Fibroblast of lung (primary cell): ENCODE measurements around the gene UTP14A. TPM values are rescaled to one million over a fixed set of nuclear protein-coding genes. Genes with fewer than 3 reads are reported as not detected.

ENCODE experiments used
- DNase-seq, 2 donors: peaks; one replicate each; pipeline versions ENCODE4 v3.0.0 to v3.0.0-alpha.2; 2010; ENCODE audit warnings: low read depth in 2 of 2
- H2AFZ ChIP-seq: 2 replicates; pipeline ENCODE4 v1.5.1; 2012; ENCODE audit warnings: low read length, control low read depth, inconsistent platforms
- H3K27ac ChIP-seq: 2 replicates; pipeline ENCODE4 v1.5.1; 2011; ENCODE audit warnings: low read length, control low read depth; ENCODE audit not compliant: insufficient read depth
- H3K27me3 ChIP-seq: 2 replicates; pipeline ENCODE4 v1.5.1; 2011; ENCODE audit warnings: mild to moderate bottlenecking, low read length; ENCODE audit not compliant: control insufficient read depth, insufficient read depth
- H3K36me3 ChIP-seq: 2 replicates; pipeline ENCODE4 v1.5.1; 2011; ENCODE audit warnings: low read length; ENCODE audit not compliant: control insufficient read depth, insufficient read depth
- H3K4me1 ChIP-seq: 2 replicates; pipeline ENCODE4 v1.5.1; 2011; ENCODE audit warnings: low read length; ENCODE audit not compliant: control insufficient read depth, insufficient read depth; ENCODE audit errors: extremely low read depth
- H3K4me2 ChIP-seq: 2 replicates; pipeline ENCODE4 v1.5.1; 2011; ENCODE audit warnings: low read length, control low read depth; ENCODE audit not compliant: insufficient read depth; ENCODE audit errors: extremely low read depth
- H3K4me3 ChIP-seq, 4 experiments: fragments of 200-600 bp in 1 of 4; sonication (generic) in 1 of 4; replicated peaks in 1 of 4; 2 replicates each; pipeline ENCODE4 v1.5.1; 2011 to 2016; ENCODE audit warnings: low read length in 4 of 4, low read depth in 3 of 4, mild to moderate bottlenecking in 3 of 4, control low read depth in 2 of 4, inconsistent platforms in 1 of 4, mixed read lengths in 1 of 4; ENCODE audit not compliant: insufficient read depth in 1 of 4; ENCODE audit errors: control extremely low read depth in 1 of 4
- H3K79me2 ChIP-seq: 2 replicates; pipeline ENCODE4 v1.5.1; 2012; ENCODE audit warnings: mild to moderate bottlenecking, low read length, inconsistent platforms; ENCODE audit not compliant: control insufficient read depth, insufficient read depth
- H3K9ac ChIP-seq: 2 replicates; pipeline ENCODE4 v1.5.1; 2011; ENCODE audit warnings: mild to moderate bottlenecking, low read length, control low read depth; ENCODE audit not compliant: insufficient read depth
- H3K9me3 ChIP-seq: 2 replicates; pipeline ENCODE4 v1.5.1; 2012; ENCODE audit warnings: low read depth, low read length; ENCODE audit not compliant: control insufficient read depth, insufficient read depth
- H4K20me1 ChIP-seq: 2 replicates; pipeline ENCODE4 v1.5.1; 2011; ENCODE audit warnings: low read length; ENCODE audit not compliant: control insufficient read depth, insufficient read depth; ENCODE audit errors: extremely low read depth
- EZH2 ChIP-seq: IDR thresholded peaks from 2 replicates; pipeline ENCODE4 v1.5.1; 2012; ENCODE audit warnings: low read length, control low read depth, mild to moderate bottlenecking; ENCODE audit errors: missing control alignments
- polyA plus RNA-seq, 2 donors: library from polyadenylated mRNA; depleted of rRNA in 1 of 2; stranded (reverse) in 1 of 2; unstranded in 1 of 2; fragments of >200 nt; gene quantifications; 2 replicates each; pipeline ENCODE4 v1.2.1, GENCODE V29; 2011 to 2012; ENCODE audit warnings: missing spikeins in 1 of 2
- total RNA-seq: library from RNA; depleted of rRNA; stranded (reverse); fragments of >200 nt; gene quantifications from 2 replicates; pipeline ENCODE4 v1.2.1, GENCODE V29; 2014
- TF ChIP-seq, protein P1 (sequence below), 2 donors: IDR thresholded peaks in 1 of 2; conservative IDR thresholded peaks in 1 of 2; 1 replicate in 1 of 2; 2 replicates in 1 of 2; pipeline ENCODE4 v1.5.1; 2011 to 2012; ENCODE audit warnings: low read length in 2 of 2, control low read depth in 1 of 2, inconsistent platforms in 1 of 2, low read depth in 1 of 2, mild to moderate bottlenecking in 1 of 2

Gene UTP14A
- total and polyA plus RNA-seq, 2 donors (not counting 1 experiment from before 2014, with no cell fraction given) = 15.0 to 15.6 TPM

DNA sequence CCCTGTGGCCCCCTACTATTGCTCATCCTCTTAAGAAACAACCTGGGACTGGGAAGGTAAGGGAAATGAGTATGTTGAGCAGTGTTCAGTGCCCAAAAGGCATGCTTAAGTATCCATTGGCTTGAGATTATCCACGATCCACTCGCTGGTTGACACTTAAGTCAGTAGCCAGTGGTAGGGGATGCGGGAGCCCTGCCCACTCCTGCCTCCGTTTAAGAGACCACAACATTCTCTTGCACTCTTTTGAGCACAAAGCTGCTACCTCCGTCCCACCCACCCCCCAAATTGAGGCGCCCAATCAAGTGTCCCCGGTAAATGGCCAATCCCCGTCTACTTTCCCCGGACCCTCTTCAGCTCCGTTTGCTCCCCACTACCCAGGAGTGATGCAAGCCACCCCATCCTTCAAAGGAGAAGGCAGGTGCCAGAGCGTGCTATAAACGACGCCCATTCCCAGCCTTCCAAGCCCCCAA, 25.0 kb downstream of the UTP14A start:
- H3K4me3 ChIP-seq = peak overlapping the region; percentile 40 to 68 (median 60)
- no peaks in the 10 kb centered on the region for H3K79me2 ChIP-seq
- H3K9me3 ChIP-seq = no peaks in the 10 kb centered on the region
- peak overlapping the region; percentile 59 for H3K9ac ChIP-seq
- peak overlapping the region; percentile 92 for H2AFZ ChIP-seq
- H3K4me2 ChIP-seq = peak overlapping the region; percentile 75
- H4K20me1 ChIP-seq = no peaks in the 10 kb centered on the region
- TF ChIP-seq, protein P1, sequence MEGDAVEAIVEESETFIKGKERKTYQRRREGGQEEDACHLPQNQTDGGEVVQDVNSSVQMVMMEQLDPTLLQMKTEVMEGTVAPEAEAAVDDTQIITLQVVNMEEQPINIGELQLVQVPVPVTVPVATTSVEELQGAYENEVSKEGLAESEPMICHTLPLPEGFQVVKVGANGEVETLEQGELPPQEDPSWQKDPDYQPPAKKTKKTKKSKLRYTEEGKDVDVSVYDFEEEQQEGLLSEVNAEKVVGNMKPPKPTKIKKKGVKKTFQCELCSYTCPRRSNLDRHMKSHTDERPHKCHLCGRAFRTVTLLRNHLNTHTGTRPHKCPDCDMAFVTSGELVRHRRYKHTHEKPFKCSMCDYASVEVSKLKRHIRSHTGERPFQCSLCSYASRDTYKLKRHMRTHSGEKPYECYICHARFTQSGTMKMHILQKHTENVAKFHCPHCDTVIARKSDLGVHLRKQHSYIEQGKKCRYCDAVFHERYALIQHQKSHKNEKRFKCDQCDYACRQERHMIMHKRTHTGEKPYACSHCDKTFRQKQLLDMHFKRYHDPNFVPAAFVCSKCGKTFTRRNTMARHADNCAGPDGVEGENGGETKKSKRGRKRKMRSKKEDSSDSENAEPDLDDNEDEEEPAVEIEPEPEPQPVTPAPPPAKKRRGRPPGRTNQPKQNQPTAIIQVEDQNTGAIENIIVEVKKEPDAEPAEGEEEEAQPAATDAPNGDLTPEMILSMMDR (conservative IDR thresholded peaks at IDR 0.05 in 1 of 2, IDR thresholded peaks at IDR 0.05 in 1 of 2; ENCODE audit: low read depth in 1 of 2, low read length in 2 of 2) = no peak
- TF ChIP-seq EZH2 = no peak
- H3K4me1 ChIP-seq = no peaks in the 10 kb centered on the region
- H3K36me3 ChIP-seq = no peaks in the 10 kb centered on the region
- peak overlapping the region; percentile 72 for H3K27ac ChIP-seq
- H3K27me3 ChIP-seq = peaks cover 5% of the 10 kb centered on the region
- peak in 1 of 2 donors; percentile 43 for DNase-seq

- no peak for TF ChIP-seq EZH2
- TF ChIP-seq, protein P1 (conservative IDR thresholded peaks at IDR 0.05 in 1 of 2, IDR thresholded peaks at IDR 0.05 in 1 of 2; ENCODE audit: low read depth in 1 of 2, low read length in 2 of 2) = no peak
- H4K20me1 ChIP-seq = no peaks in the 10 kb centered on the region
- peak overlapping the region; percentile 46 to 68 (median 60) for H3K4me3 ChIP-seq
- H3K9ac ChIP-seq = peak overlapping the region; percentile 59
- H3K27me3 ChIP-seq = peaks cover 5% of the 10 kb centered on the region
- H2AFZ ChIP-seq = peak overlapping the region; percentile 92
- no peaks in the 10 kb centered on the region for H3K36me3 ChIP-seq
- no peaks in the 10 kb centered on the region for H3K9me3 ChIP-seq
- H3K4me1 ChIP-seq = no peaks in the 10 kb centered on the region
- H3K27ac ChIP-seq = peak overlapping the region; percentile 72
- DNase-seq = peak; percentile 90 to 95
- H3K4me2 ChIP-seq = peak overlapping the region; percentile 75
- H3K79me2 ChIP-seq = no peaks in the 10 kb centered on the region
These were observed 25.5 kb downstream of the UTP14A start for GRCh38 chrX:129931411-129932015.

DNA sequence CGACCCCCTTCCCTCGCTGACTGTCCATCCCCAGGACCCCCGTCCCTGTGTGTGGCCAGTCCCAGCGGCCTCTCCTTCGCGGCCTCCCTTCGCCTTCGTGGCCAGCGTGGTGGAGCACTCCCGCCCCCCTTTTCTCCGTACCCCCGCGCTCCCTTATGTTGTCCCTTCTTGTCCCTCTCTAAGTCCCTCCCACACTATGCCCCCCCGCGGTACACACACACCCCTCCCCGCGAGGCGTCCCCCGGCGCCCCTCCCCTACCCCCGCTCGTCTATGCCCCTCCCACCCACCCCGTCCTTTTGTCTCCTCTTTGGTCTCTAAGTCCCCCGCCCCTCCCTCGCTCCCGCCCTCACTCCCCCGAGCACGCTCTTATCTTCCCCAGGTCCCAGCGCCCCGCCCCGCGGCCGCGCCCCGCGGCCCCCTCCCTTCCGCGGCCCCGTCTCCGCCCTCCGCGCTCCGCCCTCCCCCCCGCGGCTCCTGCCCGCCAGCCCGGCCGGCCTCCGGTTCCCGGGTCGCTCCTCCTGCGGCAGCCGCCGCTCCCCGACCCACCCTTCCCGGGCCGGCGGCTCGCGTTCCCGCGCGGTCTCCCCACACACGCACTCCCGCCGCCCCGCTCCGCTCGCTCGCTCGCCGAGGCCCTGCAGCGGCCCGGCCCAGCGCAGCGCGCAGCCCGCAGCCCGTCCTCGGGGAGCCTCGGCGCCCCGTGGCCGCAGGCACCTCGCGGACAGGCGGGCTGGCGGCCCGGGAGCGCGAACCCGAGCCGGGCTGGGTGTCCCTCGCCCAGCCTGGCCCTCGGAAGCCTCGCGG, 26.3 kb downstream of the UTP14A start:
- no peak overlapping the region for H2AFZ ChIP-seq
- H3K27ac ChIP-seq = peak overlapping the region; percentile 68
- H3K4me1 ChIP-seq = no peaks in the 10 kb centered on the region
- peak overlapping the region; percentile 45 to 63 (median 48) for H3K4me3 ChIP-seq
- H3K9me3 ChIP-seq = no peaks in the 10 kb centered on the region
- H4K20me1 ChIP-seq = no peaks in the 10 kb centered on the region
- H3K36me3 ChIP-seq = no peaks in the 10 kb centered on the region
- H3K79me2 ChIP-seq = no peaks in the 10 kb centered on the region
- peak overlapping the region; percentile 50 for H3K9ac ChIP-seq
- TF ChIP-seq, protein P1 (conservative IDR thresholded peaks at IDR 0.05 in 1 of 2, IDR thresholded peaks at IDR 0.05 in 1 of 2; ENCODE audit: low read depth in 1 of 2, low read length in 2 of 2) = no peak
- TF ChIP-seq EZH2 = no peak
- peak; percentile 92 for DNase-seq
- H3K27me3 ChIP-seq = peaks cover 8% of the 10 kb centered on the region
- H3K4me2 ChIP-seq = peak overlapping the region; percentile 58
